Testis (tissue), 3 donors: Measurements from ENCODE around the gene RAB25. TPM values are rescaled to one million over a fixed set of nuclear protein-coding genes. Genes with fewer than 3 reads are reported as not detected.

ENCODE experiments used
- DNase-seq: peaks from one replicate; pipeline ENCODE4 v3.0.0-alpha.2; 2019
- H3K27ac ChIP-seq, 2 donors: fragments of 200-600 bp; sonication (generic); one replicate each; pipeline ENCODE4 v1.5.1; 2019
- H3K27me3 ChIP-seq: fragments of 200-600 bp; sonication (generic); one replicate; pipeline ENCODE4 v1.5.1; 2019
- H3K36me3 ChIP-seq: fragments of 200-600 bp; sonication (generic); one replicate; pipeline ENCODE4 v1.5.1; 2017; ENCODE audit warnings: low read depth; ENCODE audit errors: missing control alignments
- H3K4me1 ChIP-seq: fragments of 200-600 bp; sonication (generic); one replicate; pipeline ENCODE4 v1.5.1; 2019
- H3K4me3 ChIP-seq, 2 donors: fragments of 200-600 bp; sonication (generic); one replicate each; pipeline ENCODE4 v1.5.1; 2017 to 2019
- H3K9me3 ChIP-seq: fragments of 200-600 bp; sonication (generic); one replicate; pipeline ENCODE4 v1.5.1; 2017
- POLR2A ChIP-seq: fragments of 450-650 bp; IDR thresholded peaks from one replicate; pipeline ENCODE4 v1.6.1; 2017; ENCODE audit warnings: antibody characterized with exemption, mild to moderate bottlenecking, moderate library complexity
- WGBS, 2 donors: methylation state at CpG; one replicate each; pipeline ENCODE4 v1.1.5; 2018; 5-methylcytosine and 5-hydroxymethylcytosine counted together
- intact Hi-C: fragments of 100-400 bp; cut with DNase I; formaldehyde crosslinking; loops from one replicate; pipeline ENCODE4 v1.15.1; 2023; ENCODE audit warnings: low total_unique reads
- polyA plus RNA-seq: library from polyadenylated mRNA; stranded (reverse); fragments of 350-450 nt; fragmentation: Illumina TruSeq; extraction: RNeasy Lipid Tissue Mini Kit (QIAGEN cat#74804); gene quantifications from one replicate; pipeline ENCODE4 v1.2.3, GENCODE V29; 2014; ENCODE audit warnings: low read depth, low replicate concordance; ENCODE audit not compliant: insufficient read depth
- total RNA-seq, 2 donors: library from RNA; depleted of rRNA; stranded (reverse); fragments of >200 nt; gene quantifications; one replicate each; pipeline ENCODE4 v1.2.3, GENCODE V29; 2016
- TF ChIP-seq, protein P1 (sequence below), 3 experiments: fragments of 450-650 bp in 2 of 3; fragments of 200-600 bp in 1 of 3; sonication (generic) in 1 of 3; IDR thresholded peaks; one replicate each; pipeline ENCODE4 v1.5.1; 2016 to 2019; ENCODE audit warnings: antibody characterized with exemption in 3 of 3, mild to moderate bottlenecking in 2 of 3, moderate library complexity in 1 of 3

The RAB25 gene
- total and polyA plus RNA-seq, 3 donors from 2014 or later = 1.2 to 2.1 (median 2.0) TPM

DNA sequence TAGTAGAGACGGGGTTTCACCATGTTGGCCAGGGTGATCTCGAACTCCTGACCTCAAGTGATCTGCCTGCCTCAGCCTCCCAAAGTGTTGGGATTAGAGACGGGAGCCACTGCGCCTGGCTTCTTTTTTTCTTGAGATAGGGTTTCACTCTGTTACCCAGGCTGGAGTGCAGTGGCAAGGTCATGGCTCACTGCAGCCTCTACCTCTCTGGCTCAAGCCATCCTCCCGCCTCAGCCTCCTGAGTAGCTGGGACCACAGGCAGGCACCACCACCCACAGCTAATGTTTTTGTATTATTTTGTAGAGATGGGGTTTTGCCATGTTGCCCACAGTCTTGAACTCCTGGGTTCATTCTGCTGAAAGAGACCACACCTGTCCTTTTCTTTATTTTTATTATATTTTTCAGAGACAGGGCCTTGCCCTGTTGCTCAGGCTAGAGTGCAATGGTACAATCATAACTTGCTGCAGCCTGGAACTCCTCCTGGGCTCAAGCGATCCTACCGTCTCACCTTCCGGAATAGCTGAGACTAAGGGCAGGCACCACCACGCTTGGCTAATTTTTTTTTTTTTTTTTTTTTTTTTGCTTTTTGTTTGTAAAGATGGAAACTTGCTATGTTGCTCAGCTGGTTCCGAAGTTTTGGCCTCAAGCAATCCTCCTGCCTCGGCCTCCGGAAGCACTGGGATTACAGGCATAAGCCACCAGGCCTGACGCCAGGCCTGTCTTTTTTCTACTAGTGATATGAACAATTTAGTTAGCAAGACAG is 56.6 kb downstream of the RAB25 start:
- H3K27ac ChIP-seq = peak overlapping the region; percentile 80 to 98
- H3K4me3 ChIP-seq = peak overlapping the region in 1 of 2 donors; percentile 96
- intact Hi-C loops = no loop called here
- DNase-seq = no peak
- H3K9me3 ChIP-seq = no peaks in the 10 kb centered on the region
- H3K27me3 ChIP-seq = no peaks in the 10 kb centered on the region
- peaks cover 74% of the 10 kb centered on the region for H3K4me1 ChIP-seq
- 49 to 54% methylated on average over 13 of the region's 13 CpGs for WGBS, 2 donors
- no peaks in the 10 kb centered on the region for H3K36me3 ChIP-seq
- TF ChIP-seq POLR2A = no peak
- TF ChIP-seq, protein P1, sequence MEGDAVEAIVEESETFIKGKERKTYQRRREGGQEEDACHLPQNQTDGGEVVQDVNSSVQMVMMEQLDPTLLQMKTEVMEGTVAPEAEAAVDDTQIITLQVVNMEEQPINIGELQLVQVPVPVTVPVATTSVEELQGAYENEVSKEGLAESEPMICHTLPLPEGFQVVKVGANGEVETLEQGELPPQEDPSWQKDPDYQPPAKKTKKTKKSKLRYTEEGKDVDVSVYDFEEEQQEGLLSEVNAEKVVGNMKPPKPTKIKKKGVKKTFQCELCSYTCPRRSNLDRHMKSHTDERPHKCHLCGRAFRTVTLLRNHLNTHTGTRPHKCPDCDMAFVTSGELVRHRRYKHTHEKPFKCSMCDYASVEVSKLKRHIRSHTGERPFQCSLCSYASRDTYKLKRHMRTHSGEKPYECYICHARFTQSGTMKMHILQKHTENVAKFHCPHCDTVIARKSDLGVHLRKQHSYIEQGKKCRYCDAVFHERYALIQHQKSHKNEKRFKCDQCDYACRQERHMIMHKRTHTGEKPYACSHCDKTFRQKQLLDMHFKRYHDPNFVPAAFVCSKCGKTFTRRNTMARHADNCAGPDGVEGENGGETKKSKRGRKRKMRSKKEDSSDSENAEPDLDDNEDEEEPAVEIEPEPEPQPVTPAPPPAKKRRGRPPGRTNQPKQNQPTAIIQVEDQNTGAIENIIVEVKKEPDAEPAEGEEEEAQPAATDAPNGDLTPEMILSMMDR (IDR thresholded peaks at IDR 0.05) = no peak

DNA sequence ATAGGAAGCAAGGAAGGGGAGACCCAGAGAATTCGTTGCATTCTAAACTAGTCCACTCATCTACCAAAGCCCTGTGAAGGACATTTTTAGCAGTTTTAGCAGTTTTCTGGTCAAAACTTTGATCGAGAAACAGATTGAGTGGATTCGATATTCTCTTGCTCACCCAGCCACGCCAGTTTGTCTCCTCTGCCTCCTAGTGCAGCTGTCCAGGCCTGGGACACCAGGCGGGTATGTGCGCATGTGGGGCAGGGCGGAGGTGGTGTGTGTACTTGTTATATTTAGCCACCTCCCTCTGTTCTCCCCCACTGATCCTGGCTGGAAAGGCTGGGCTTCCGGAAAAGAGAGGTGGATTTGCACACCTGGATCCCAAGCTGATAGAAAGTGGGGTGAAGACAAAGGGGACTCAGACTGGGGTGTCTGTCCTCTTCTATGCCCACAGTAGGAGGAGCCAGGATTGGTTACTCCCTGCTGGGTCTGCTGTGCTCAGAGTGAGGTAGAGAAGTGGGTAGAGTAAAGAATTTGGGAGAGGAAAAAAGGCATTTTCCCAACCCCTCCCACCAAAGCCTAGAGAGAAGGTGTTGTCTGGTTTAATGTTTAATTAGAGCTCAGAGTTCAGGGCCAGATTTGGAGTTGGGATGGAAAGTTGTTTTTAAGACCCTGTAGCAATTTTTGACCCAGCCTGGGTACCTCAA is 57.4 kb downstream of the RAB25 start:
- peak; percentile 82 for DNase-seq
- Histone ChIP-seq H3K4me3 (peak overlapping the region in 1 of 2 donors; percentile 96), H3K4me1 (peaks cover 82% of the 10 kb centered on the region), H3K9me3 (no peaks in the 10 kb centered on the region), H3K36me3 (no peaks in the 10 kb centered on the region), H3K27ac (peak overlapping the region; percentile 80 to 98), H3K27me3 (no peaks in the 10 kb centered on the region)
- intact Hi-C loops = no loop called here
- no peak for TF ChIP-seq POLR2A
- TF ChIP-seq, protein P1 (IDR thresholded peaks at IDR 0.05) = no peak
- WGBS, 2 donors = 39 to 44% methylated on average over 7 to 8 of the region's 8 CpGs

DNA sequence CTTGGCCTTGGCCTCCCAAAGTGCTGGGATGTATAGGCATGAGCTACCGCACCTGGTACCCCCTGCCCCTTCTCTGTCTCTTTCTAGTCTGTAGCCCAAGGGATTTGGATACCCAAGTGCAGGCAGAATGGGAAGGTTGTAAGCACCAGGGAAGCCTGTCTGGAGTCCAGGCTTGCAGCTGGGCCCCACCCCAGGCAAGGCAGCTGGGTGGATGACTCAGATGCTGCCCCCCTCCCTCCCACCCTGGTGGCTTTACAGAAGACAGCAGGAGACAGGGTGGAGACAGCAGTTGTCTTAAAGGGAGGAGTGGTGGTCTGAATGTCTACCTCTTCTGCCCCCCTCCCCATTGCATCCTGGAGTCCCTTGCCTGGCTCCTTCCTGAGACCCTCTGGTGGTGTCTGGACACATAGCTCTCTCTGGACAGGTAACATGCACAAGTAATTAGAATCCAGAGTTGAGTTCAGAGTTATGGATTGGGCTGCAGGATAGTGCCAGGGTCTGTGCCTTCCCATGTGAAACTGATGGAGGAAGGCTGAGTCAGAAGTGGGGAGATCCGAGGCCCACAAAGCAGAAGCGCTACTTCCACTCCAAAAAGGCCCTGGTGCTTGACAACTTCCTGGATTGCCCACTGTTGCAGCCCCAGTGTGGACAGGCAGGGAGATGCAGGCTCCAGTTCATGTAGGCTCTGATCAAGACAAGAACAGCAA is 58.7 kb downstream of the RAB25 start:
- H3K27ac ChIP-seq = peak overlapping the region in 1 of 2 donors; percentile 98
- H3K4me1 ChIP-seq = peaks cover 84% of the 10 kb centered on the region
- intact Hi-C loops = no loop called here
- H3K4me3 ChIP-seq = no peak overlapping the region
- peak; percentile 52 for DNase-seq
- H3K36me3 ChIP-seq = no peaks in the 10 kb centered on the region
- no peaks in the 10 kb centered on the region for H3K9me3 ChIP-seq
- no peak for TF ChIP-seq POLR2A
- TF ChIP-seq, protein P1 (IDR thresholded peaks at IDR 0.05) = no peak
- 54 to 56% methylated on average over 3 of the region's 3 CpGs for WGBS, 2 donors
- H3K27me3 ChIP-seq = no peaks in the 10 kb centered on the region

Other genes with a start within 250 kb of the RAB25 start
- gene GON4L, start 203.9 kb upstream of the RAB25 start, total RNA-seq = 100 to 1,000 TPM in 1 of 2 donors, 10 to 100 TPM in 1; 77.2 to 108 TPM
- gene GON4L, start 203.9 kb upstream of the RAB25 start, polyA plus RNA-seq = 36.4 TPM
- 10 to 100 TPM; 17.9 to 19.7 TPM for gene SYT11, start 201.6 kb upstream of the RAB25 start, total RNA-seq
- gene SYT11, start 201.6 kb upstream of the RAB25 start, polyA plus RNA-seq = 23.4 TPM
- gene RIT1, start 149.8 kb upstream of the RAB25 start, total RNA-seq = 10 to 100 TPM; 26.1 to 31.1 TPM
- gene RIT1, start 149.8 kb upstream of the RAB25 start, polyA plus RNA-seq = 25.7 TPM
- gene KHDC4, start 126.7 kb upstream of the RAB25 start, total RNA-seq = 10 to 100 TPM; 84.5 to 95.3 TPM
- 45.5 TPM for gene KHDC4, start 126.7 kb upstream of the RAB25 start, polyA plus RNA-seq
- 1 to 10 TPM in 1 of 2 donors, under 1 TPM in 1; 0.37 to 1.1 TPM for gene RXFP4, start 119.5 kb upstream of the RAB25 start, total RNA-seq
- gene RXFP4, start 119.5 kb upstream of the RAB25 start, polyA plus RNA-seq = not detected
- gene ARHGEF2, start 82.6 kb upstream of the RAB25 start, total RNA-seq = 100 to 1,000 TPM in 1 of 2 donors, 10 to 100 TPM in 1; 56.6 to 124 TPM
- 88.8 TPM for gene ARHGEF2, start 82.6 kb upstream of the RAB25 start, polyA plus RNA-seq
- 100 to 1,000 TPM; 170 to 216 TPM for gene SSR2, start 40.2 kb upstream of the RAB25 start, total RNA-seq
- 289 TPM for gene SSR2, start 40.2 kb upstream of the RAB25 start, polyA plus RNA-seq
- gene UBQLN4, start 7.4 kb upstream of the RAB25 start, total RNA-seq = 10 to 100 TPM; 41.0 to 42.7 TPM
- 34.4 TPM for gene UBQLN4, start 7.4 kb upstream of the RAB25 start, polyA plus RNA-seq
- gene LAMTOR2, start 6.4 kb upstream of the RAB25 start, total RNA-seq = 10 to 100 TPM; 47.6 to 50.4 TPM
- 55.5 TPM for gene LAMTOR2, start 6.4 kb upstream of the RAB25 start, polyA plus RNA-seq
- 1 to 10 TPM; 2.4 to 3.0 TPM for gene MEX3A, start 21.3 kb downstream of the RAB25 start, total RNA-seq
- gene MEX3A, start 21.3 kb downstream of the RAB25 start, polyA plus RNA-seq = 0.87 TPM
- 100 to 1,000 TPM; 162 to 219 TPM for gene LMNA, start 53.6 kb downstream of the RAB25 start, total RNA-seq
- gene LMNA, start 53.6 kb downstream of the RAB25 start, polyA plus RNA-seq = 189 TPM
- gene SEMA4A, start 92.4 kb downstream of the RAB25 start, total RNA-seq = 1 to 10 TPM; 4.8 to 8.0 TPM
- gene SEMA4A, start 92.4 kb downstream of the RAB25 start, polyA plus RNA-seq = 7.7 TPM
- gene SLC25A44, start 132.9 kb downstream of the RAB25 start, total RNA-seq = 10 to 100 TPM; 32.8 to 34.2 TPM
- 32.4 TPM for gene SLC25A44, start 132.9 kb downstream of the RAB25 start, polyA plus RNA-seq
- 10 to 100 TPM; 38.1 to 47.0 TPM for gene PMF1, start 151.8 kb downstream of the RAB25 start, total RNA-seq
- gene PMF1, start 151.8 kb downstream of the RAB25 start, polyA plus RNA-seq = 32.3 TPM
- 1 to 10 TPM; 1.1 to 1.5 TPM for gene BGLAP, start 181.0 kb downstream of the RAB25 start, total RNA-seq
- gene BGLAP, start 181.0 kb downstream of the RAB25 start, polyA plus RNA-seq = not detected
- gene PAQR6, start 186.9 kb downstream of the RAB25 start, total RNA-seq = 10 to 100 TPM in 1 of 2 donors, 1 to 10 TPM in 1; 8.0 to 10.5 TPM
- 3.6 TPM for gene PAQR6, start 186.9 kb downstream of the RAB25 start, polyA plus RNA-seq
- gene SMG5, start 221.7 kb downstream of the RAB25 start, total RNA-seq = 100 to 1,000 TPM in 1 of 2 donors, 10 to 100 TPM in 1; 82.5 to 100 TPM
- 74.5 TPM for gene SMG5, start 221.7 kb downstream of the RAB25 start, polyA plus RNA-seq
- gene TMEM79, start 223.2 kb downstream of the RAB25 start, total RNA-seq = 1 to 10 TPM; 4.6 to 5.3 TPM
- gene TMEM79, start 223.2 kb downstream of the RAB25 start, polyA plus RNA-seq = 5.3 TPM
- gene GLMP, start 234.5 kb downstream of the RAB25 start, total RNA-seq = 10 to 100 TPM; 31.8 to 45.7 TPM
- gene GLMP, start 234.5 kb downstream of the RAB25 start, polyA plus RNA-seq = 26.1 TPM
- gene VHLL, start 238.1 kb downstream of the RAB25 start, total RNA-seq = 1 to 10 TPM; 1.7 to 1.8 TPM
- not detected for gene VHLL, start 238.1 kb downstream of the RAB25 start, polyA plus RNA-seq